Neural cell (in vitro differentiated cells): ENCODE results near the gene SP2. TPM values are rescaled to one million over a fixed set of nuclear protein-coding genes. Genes with fewer than 3 reads are reported as not detected.

Source experiments
- H2AFZ ChIP-seq: fragments of 200-600, 300-800 bp; sonication (generic), shearing (Covaris generic); 2 replicates; pipeline ENCODE4 v1.6.0; 2014; ENCODE audit warnings: low read depth, mild to moderate bottlenecking, antibody characterized with exemption, low read length, moderate library complexity
- H3F3A ChIP-seq: fragments of 200-600 bp; shearing (Covaris generic); 2 replicates; pipeline ENCODE4 v1.6.1; 2016; ENCODE audit warnings: mild to moderate bottlenecking, moderate library complexity, mixed read lengths, antibody characterized with exemption, low read length; ENCODE audit not compliant: insufficient read depth, poor library complexity, severe bottlenecking
- H3K27ac ChIP-seq: fragments of 200-600, 300-800 bp; sonication (generic), shearing (Covaris generic); 2 replicates; pipeline ENCODE4 v1.5.1; 2014; ENCODE audit warnings: mild to moderate bottlenecking, low read length, moderate library complexity
- H3K27me3 ChIP-seq: fragments of 300-800, 200-600 bp; sonication (generic), shearing (Covaris generic); 2 replicates; pipeline ENCODE4 v1.6.0; 2014; ENCODE audit warnings: mild to moderate bottlenecking, low read depth, low read length, moderate library complexity; ENCODE audit not compliant: insufficient read depth
- H3K36me3 ChIP-seq: fragments of 300-800, 200-600 bp; sonication (generic), shearing (Covaris generic); 2 replicates; pipeline ENCODE4 v1.5.1; 2014; ENCODE audit warnings: mild to moderate bottlenecking, antibody characterized with exemption, low read length, moderate library complexity; ENCODE audit not compliant: insufficient read depth
- H3K4me2 ChIP-seq: fragments of 300-800, 200-600 bp; sonication (generic), shearing (Covaris generic); 2 replicates; pipeline ENCODE4 v1.6.0; 2014; ENCODE audit warnings: mild to moderate bottlenecking, low read length
- H3K4me3 ChIP-seq: fragments of 300-800, 200-600 bp; sonication (generic), shearing (Covaris generic); 2 replicates; pipeline ENCODE4 v1.5.1; 2014; ENCODE audit warnings: mild to moderate bottlenecking, low read length, moderate library complexity
- H3K79me2 ChIP-seq: fragments of 200-600 bp; shearing (Covaris generic); replicated peaks from 2 replicates; pipeline ENCODE4 v1.6.0; 2014; ENCODE audit warnings: mild to moderate bottlenecking, low read length, moderate library complexity; ENCODE audit not compliant: insufficient read depth
- H3K9ac ChIP-seq: fragments of 300-800, 200-600 bp; sonication (generic), shearing (Covaris generic); 2 replicates; pipeline ENCODE4 v1.6.1; 2016; ENCODE audit warnings: mild to moderate bottlenecking, low read length, mixed read lengths
- H3K9me2 ChIP-seq: fragments of 200-600 bp; shearing (Covaris generic); 2 replicates; pipeline ENCODE4 v1.6.1; 2016; ENCODE audit warnings: mild to moderate bottlenecking, low read length, mixed read lengths; ENCODE audit not compliant: insufficient read depth
- H3K9me3 ChIP-seq: fragments of 200-600, 300-800 bp; sonication (generic), shearing (Covaris generic); 2 replicates; pipeline ENCODE4 v1.6.1; 2016; ENCODE audit warnings: mild to moderate bottlenecking, mixed run types, low read length, moderate library complexity, mixed read lengths
- H4K20me1 ChIP-seq: fragments of 200-600 bp; shearing (Covaris generic); 2 replicates; pipeline ENCODE4 v1.6.1; 2016; ENCODE audit warnings: mild to moderate bottlenecking, mixed run types; ENCODE audit not compliant: insufficient read depth
- EP300 ChIP-seq: fragments of 450-650 bp; conservative IDR thresholded peaks from 2 replicates; pipeline ENCODE4 v1.6.1; 2014; ENCODE audit warnings: antibody characterized with exemption, mild to moderate bottlenecking, moderate library complexity; ENCODE audit not compliant: poor library complexity, severe bottlenecking
- EZH2 ChIP-seq: fragments of 200-600, 300-800 bp; shearing (Covaris generic), sonication (generic); IDR thresholded peaks from 2 replicates; pipeline ENCODE4 v1.6.1; 2014; ENCODE audit warnings: antibody characterized with exemption, low read length, borderline replicate concordance, mild to moderate bottlenecking; ENCODE audit not compliant: insufficient read depth, poor library complexity, severe bottlenecking
- MXI1 ChIP-seq: fragments of 450-650 bp; conservative IDR thresholded peaks from 2 replicates; pipeline ENCODE4 v1.6.1; 2014; ENCODE audit warnings: antibody characterized with exemption, mild to moderate bottlenecking; ENCODE audit not compliant: poor library complexity, severe bottlenecking
- POLR2AphosphoS5 ChIP-seq: IDR thresholded peaks from 2 replicates; pipeline ENCODE4 v1.6.1; 2012
- RAD21 ChIP-seq: fragments of 450-650 bp; conservative IDR thresholded peaks from 2 replicates; pipeline ENCODE4 v1.6.1; 2014; ENCODE audit warnings: antibody characterized with exemption, mild to moderate bottlenecking, moderate library complexity
- SMC3 ChIP-seq: fragments of 450-650 bp; conservative IDR thresholded peaks from 2 replicates; pipeline ENCODE4 v1.6.1; 2014; ENCODE audit warnings: antibody characterized with exemption, mild to moderate bottlenecking, moderate library complexity; ENCODE audit not compliant: poor library complexity
- TAF1 ChIP-seq: IDR thresholded peaks from 2 replicates; pipeline ENCODE4 v1.6.1; 2012; ENCODE audit warnings: low read depth
- polyA plus RNA-seq: library from polyadenylated mRNA; depleted of rRNA; stranded (reverse); fragments of >200 nt; gene quantifications from 2 replicates; pipeline ENCODE4 v1.2.3, GENCODE V29; 2014
- TF ChIP-seq, protein P1 (sequence below): fragments of 450-650 bp; IDR thresholded peaks from 2 replicates; pipeline ENCODE4 v1.5.1; 2014; ENCODE audit warnings: antibody characterized with exemption, mild to moderate bottlenecking, moderate library complexity; ENCODE audit not compliant: poor library complexity, severe bottlenecking
- TF ChIP-seq, protein P2 (sequence below): IDR thresholded peaks from 2 replicates; pipeline ENCODE4 v1.6.1; 2012; ENCODE audit warnings: borderline replicate concordance

SP2 gene
- polyA plus RNA-seq, 1 donor from 2014 or later, result 0.25 TPM

DNA sequence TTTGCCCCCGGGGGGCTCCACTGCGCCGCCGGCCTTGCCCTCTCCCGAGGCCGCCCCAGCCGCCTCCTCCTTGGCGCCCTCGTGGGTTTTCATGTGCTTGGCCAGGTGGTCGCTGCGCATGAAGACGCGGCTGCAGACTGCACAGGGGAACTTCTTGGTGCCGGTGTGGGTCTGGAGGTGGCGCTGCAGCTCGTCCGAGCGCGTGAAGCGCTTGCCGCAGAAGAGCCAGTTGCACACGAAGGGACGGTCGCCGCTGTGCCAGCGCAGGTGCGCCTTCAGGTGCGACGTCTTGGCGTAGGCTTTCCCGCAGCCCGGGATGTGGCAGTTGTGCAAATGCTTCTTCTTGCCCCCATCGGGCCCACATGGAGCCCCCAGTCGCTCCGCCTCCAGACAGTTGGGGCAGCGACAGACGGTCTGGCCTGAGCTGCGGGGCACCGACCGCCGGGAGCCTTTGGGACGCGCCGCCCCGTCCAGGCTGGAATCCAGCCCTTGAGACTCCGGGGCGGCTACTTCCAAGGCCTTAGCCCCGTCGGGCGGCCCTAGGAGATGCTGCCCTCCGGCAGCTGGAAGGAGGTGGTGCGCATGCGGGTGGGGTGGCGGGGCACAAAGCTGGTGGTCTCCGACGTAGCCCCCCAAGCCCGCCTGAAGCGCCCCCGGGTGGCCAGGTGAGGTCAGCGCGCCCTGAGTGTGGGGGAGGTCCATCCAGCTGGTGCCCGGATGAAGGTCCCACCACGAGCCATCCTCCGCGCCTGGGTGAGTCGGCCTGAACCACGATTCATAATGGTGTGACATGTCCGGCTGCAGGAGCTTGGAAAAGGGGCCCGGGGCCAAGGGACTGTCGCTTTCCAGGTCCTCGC, 48.5 kb upstream of the SP2 start:
- Histone ChIP-seq H3K4me2 (no peak overlapping the region), H3K27ac (no peak overlapping the region), H3K79me2 (no peaks in the 10 kb centered on the region), H3K36me3 (no peaks in the 10 kb centered on the region), H2AFZ (no peak overlapping the region), H3K9ac (no peak overlapping the region), H3K4me3 (no peak overlapping the region), H3K27me3 (peaks cover 83% of the 10 kb centered on the region), H4K20me1 (no peaks in the 10 kb centered on the region), H3F3A (no peaks in the 10 kb centered on the region), H3K9me3 (no peaks in the 10 kb centered on the region), H3K9me2 (no peaks in the 10 kb centered on the region)
- TF ChIP-seq POLR2AphosphoS5 (no peak), TAF1 (no peak), MXI1 (no peak), EZH2 (no peak), SMC3 (peak; percentile 20), RAD21 (no peak), EP300 (no peak)
- TF ChIP-seq, protein P1, sequence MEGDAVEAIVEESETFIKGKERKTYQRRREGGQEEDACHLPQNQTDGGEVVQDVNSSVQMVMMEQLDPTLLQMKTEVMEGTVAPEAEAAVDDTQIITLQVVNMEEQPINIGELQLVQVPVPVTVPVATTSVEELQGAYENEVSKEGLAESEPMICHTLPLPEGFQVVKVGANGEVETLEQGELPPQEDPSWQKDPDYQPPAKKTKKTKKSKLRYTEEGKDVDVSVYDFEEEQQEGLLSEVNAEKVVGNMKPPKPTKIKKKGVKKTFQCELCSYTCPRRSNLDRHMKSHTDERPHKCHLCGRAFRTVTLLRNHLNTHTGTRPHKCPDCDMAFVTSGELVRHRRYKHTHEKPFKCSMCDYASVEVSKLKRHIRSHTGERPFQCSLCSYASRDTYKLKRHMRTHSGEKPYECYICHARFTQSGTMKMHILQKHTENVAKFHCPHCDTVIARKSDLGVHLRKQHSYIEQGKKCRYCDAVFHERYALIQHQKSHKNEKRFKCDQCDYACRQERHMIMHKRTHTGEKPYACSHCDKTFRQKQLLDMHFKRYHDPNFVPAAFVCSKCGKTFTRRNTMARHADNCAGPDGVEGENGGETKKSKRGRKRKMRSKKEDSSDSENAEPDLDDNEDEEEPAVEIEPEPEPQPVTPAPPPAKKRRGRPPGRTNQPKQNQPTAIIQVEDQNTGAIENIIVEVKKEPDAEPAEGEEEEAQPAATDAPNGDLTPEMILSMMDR, result peak; percentile 48
- TF ChIP-seq, protein P2, sequence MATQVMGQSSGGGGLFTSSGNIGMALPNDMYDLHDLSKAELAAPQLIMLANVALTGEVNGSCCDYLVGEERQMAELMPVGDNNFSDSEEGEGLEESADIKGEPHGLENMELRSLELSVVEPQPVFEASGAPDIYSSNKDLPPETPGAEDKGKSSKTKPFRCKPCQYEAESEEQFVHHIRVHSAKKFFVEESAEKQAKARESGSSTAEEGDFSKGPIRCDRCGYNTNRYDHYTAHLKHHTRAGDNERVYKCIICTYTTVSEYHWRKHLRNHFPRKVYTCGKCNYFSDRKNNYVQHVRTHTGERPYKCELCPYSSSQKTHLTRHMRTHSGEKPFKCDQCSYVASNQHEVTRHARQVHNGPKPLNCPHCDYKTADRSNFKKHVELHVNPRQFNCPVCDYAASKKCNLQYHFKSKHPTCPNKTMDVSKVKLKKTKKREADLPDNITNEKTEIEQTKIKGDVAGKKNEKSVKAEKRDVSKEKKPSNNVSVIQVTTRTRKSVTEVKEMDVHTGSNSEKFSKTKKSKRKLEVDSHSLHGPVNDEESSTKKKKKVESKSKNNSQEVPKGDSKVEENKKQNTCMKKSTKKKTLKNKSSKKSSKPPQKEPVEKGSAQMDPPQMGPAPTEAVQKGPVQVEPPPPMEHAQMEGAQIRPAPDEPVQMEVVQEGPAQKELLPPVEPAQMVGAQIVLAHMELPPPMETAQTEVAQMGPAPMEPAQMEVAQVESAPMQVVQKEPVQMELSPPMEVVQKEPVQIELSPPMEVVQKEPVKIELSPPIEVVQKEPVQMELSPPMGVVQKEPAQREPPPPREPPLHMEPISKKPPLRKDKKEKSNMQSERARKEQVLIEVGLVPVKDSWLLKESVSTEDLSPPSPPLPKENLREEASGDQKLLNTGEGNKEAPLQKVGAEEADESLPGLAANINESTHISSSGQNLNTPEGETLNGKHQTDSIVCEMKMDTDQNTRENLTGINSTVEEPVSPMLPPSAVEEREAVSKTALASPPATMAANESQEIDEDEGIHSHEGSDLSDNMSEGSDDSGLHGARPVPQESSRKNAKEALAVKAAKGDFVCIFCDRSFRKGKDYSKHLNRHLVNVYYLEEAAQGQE, result no peak

DNA sequence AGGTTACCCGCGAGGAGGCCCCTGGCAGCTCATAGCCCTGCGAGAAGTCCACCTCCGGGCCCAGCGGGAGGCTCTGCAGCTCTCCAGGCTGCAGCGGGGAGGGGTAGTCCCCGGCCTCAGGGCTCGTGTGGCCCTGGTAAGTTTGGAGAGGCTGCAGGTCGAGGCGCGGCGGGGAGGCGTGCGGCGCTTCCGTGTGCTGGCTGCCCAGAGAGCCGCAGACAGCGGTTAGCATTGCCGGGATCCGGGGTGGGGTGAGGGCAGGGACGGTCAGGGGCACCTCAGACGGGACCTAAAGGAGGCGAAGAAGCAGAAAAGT, 47.9 kb upstream of the SP2 start:
- Histone ChIP-seq H3K9ac (no peak overlapping the region), H3K4me2 (no peak overlapping the region), H3K4me3 (no peak overlapping the region), H2AFZ (no peak overlapping the region), H3K27me3 (peaks cover 89% of the 10 kb centered on the region), H3K27ac (no peak overlapping the region), H3K9me3 (no peaks in the 10 kb centered on the region), H4K20me1 (no peaks in the 10 kb centered on the region), H3K36me3 (no peaks in the 10 kb centered on the region), H3K9me2 (no peaks in the 10 kb centered on the region), H3K79me2 (no peaks in the 10 kb centered on the region), H3F3A (no peaks in the 10 kb centered on the region)
- TF ChIP-seq RAD21, result no peak
- TF ChIP-seq, protein P2, result no peak
- TF ChIP-seq EZH2, result peak; percentile 38
